RCC 7860 (cell line): Measurements from ENCODE around the gene WSCD1.

Experiments used
- DNase-seq: peaks from one replicate; pipeline ENCODE4 v3.0.0-alpha.2; 2015; ENCODE audit warnings: low spot score
- FAIRE-seq: peaks from 2 replicates; lab custom pipeline; 2012; peaks lifted over from hg19 to GRCh38; lab: Jason Lieb, UNC

Gene WSCD1

GRCh38 chr17:6104956-6105648 is 34.9 kb downstream of the WSCD1 start:
- FAIRE-seq, result no peak
- DNase-seq, result peak; percentile 11

GRCh38 chr17:6105649-6106007 is 35.4 kb downstream of the WSCD1 start:
- no peak for FAIRE-seq
- DNase-seq, result no peak

GRCh38 chr17:6106212-6106611 is 36.0 kb downstream of the WSCD1 start:
- DNase-seq (no peak), FAIRE-seq (no peak)

- no peak for FAIRE-seq
- no peak for DNase-seq
Measured at GRCh38 chr17:6107791-6108190, 37.6 kb downstream of the WSCD1 start.

GRCh38 chr17:6108382-6108781 is 38.2 kb downstream of the WSCD1 start:
- DNase-seq (no peak), FAIRE-seq (no peak)

- FAIRE-seq, result no peak
Measured at GRCh38 chr17:6108987-6109386, 38.8 kb downstream of the WSCD1 start.

GRCh38 chr17:6109536-6109935 is 39.4 kb downstream of the WSCD1 start:
- DNase-seq (no peak), FAIRE-seq (no peak)

More at GRCh38 chr17:6108987-6109386, 38.8 kb downstream of the WSCD1 start:
- DNase-seq, result no peak

- DNase-seq, result peak; percentile 49
Measured at GRCh38 chr17:6110088-6110487, 39.9 kb downstream of the WSCD1 start.

GRCh38 chr17:6110592-6110991 is 40.4 kb downstream of the WSCD1 start:
- FAIRE-seq, result peak; percentile 84

More at GRCh38 chr17:6110088-6110487, 39.9 kb downstream of the WSCD1 start:
- FAIRE-seq, result no peak

GRCh38 chr17:6120351-6120750 is 50.2 kb downstream of the WSCD1 start:
- FAIRE-seq (no peak), DNase-seq (no peak)

More at GRCh38 chr17:6110592-6110991, 40.4 kb downstream of the WSCD1 start:
- DNase-seq, result peak; percentile 77

GRCh38 chr17:6124856-6125255 is 54.7 kb downstream of the WSCD1 start:
- FAIRE-seq, result no peak
- no peak for DNase-seq

GRCh38 chr17:6126768-6127167 is 56.6 kb downstream of the WSCD1 start:
- DNase-seq (no peak), FAIRE-seq (no peak)

GRCh38 chr17:6134721-6135120 is 64.5 kb downstream of the WSCD1 start:
- FAIRE-seq, result no peak
- DNase-seq, result no peak

- FAIRE-seq, result no peak
Measured at GRCh38 chr17:6135236-6135635, 65.1 kb downstream of the WSCD1 start.

GRCh38 chr17:6135996-6136395 is 65.8 kb downstream of the WSCD1 start:
- DNase-seq (no peak), FAIRE-seq (no peak)

More at GRCh38 chr17:6135236-6135635, 65.1 kb downstream of the WSCD1 start:
- no peak for DNase-seq

- no peak for DNase-seq
- FAIRE-seq, result no peak
Measured at GRCh38 chr17:6137716-6138502, 67.7 kb downstream of the WSCD1 start.

- FAIRE-seq, result no peak
- DNase-seq, result no peak
Measured at GRCh38 chr17:6138761-6139446, 68.7 kb downstream of the WSCD1 start.

GRCh38 chr17:6139447-6139832 is 69.3 kb downstream of the WSCD1 start:
- DNase-seq (no peak), FAIRE-seq (no peak)

GRCh38 chr17:6140188-6140587 is 70.0 kb downstream of the WSCD1 start:
- peak; percentile 97 for FAIRE-seq
- DNase-seq, result no peak

- FAIRE-seq (no peak), DNase-seq (no peak)
Measured at GRCh38 chr17:6140728-6141330, 70.7 kb downstream of the WSCD1 start.

- FAIRE-seq (no peak), DNase-seq (no peak)
Measured at GRCh38 chr17:6142701-6143100, 72.5 kb downstream of the WSCD1 start.
